Effector memory CD4-positive, alpha-beta T cell (primary cell): Measurements from ENCODE around the gene HECTD2.
"Not testable (repeated sequence)": the region's sequence is repeated elsewhere in the genome, so short reads cannot be mapped to it uniquely, and the experiment has no call there.

Source experiments
- DNase-seq, 3 donors: peaks; one replicate each; pipeline ENCODE4 v3.0.0-alpha.2; 2020
- H3K27ac ChIP-seq: 2 replicates; pipeline ENCODE4 v1.7.0; 2013; ENCODE audit warnings: mild to moderate bottlenecking, low read length, moderate library complexity; ENCODE audit not compliant: insufficient read depth, poor library complexity, severe bottlenecking
- H3K27me3 ChIP-seq: replicated peaks from 2 replicates; pipeline ENCODE4 v1.7.0; 2013; ENCODE audit warnings: mild to moderate bottlenecking, low read length; ENCODE audit not compliant: insufficient read depth, control insufficient read depth, poor library complexity, severe bottlenecking
- H3K36me3 ChIP-seq: 2 replicates; pipeline ENCODE4 v1.7.0; 2013; ENCODE audit warnings: mild to moderate bottlenecking, low read length, moderate library complexity; ENCODE audit not compliant: control insufficient read depth, insufficient read depth
- H3K4me1 ChIP-seq: 2 replicates; pipeline ENCODE4 v1.7.0; 2013; ENCODE audit warnings: low read length, mild to moderate bottlenecking; ENCODE audit not compliant: control insufficient read depth, insufficient read depth, poor library complexity, severe bottlenecking
- H3K4me3 ChIP-seq: 2 replicates; pipeline ENCODE4 v1.7.0; 2013; ENCODE audit warnings: low read length, low read depth, mild to moderate bottlenecking; ENCODE audit not compliant: insufficient read depth, poor library complexity, severe bottlenecking
- H3K9me3 ChIP-seq: 2 replicates; pipeline ENCODE4 v1.7.0; 2013; ENCODE audit warnings: mild to moderate bottlenecking, low read length, moderate library complexity; ENCODE audit not compliant: control insufficient read depth

Gene HECTD2

DNA sequence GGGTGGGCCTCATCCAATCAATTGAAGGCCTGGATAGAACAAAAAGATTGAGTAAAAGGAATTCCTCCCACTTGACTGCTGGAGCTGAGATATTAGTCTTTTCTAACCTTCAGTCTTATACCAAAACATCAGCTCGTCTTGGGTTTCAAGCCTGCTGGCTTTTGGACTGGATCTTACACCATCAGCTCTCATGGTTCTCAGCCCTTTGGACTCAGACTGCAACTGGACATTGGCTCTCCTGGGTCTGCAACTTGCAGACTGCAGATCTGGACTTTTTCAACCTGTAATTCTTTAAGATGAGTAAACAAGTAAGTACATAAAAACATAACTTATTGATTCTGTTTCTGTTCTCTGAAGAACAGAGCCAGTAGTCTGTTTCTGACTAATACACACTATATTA is 149.0 kb downstream of the HECTD2 start:
- Histone ChIP-seq H3K9me3 (no peaks in the 10 kb centered on the region), H3K27ac (no peak overlapping the region), H3K27me3 (no peaks in the 10 kb centered on the region), H3K36me3 (no peaks in the 10 kb centered on the region), H3K4me3 (no peak overlapping the region), H3K4me1 (no peaks in the 10 kb centered on the region)
- DNase-seq = no peak

DNA sequence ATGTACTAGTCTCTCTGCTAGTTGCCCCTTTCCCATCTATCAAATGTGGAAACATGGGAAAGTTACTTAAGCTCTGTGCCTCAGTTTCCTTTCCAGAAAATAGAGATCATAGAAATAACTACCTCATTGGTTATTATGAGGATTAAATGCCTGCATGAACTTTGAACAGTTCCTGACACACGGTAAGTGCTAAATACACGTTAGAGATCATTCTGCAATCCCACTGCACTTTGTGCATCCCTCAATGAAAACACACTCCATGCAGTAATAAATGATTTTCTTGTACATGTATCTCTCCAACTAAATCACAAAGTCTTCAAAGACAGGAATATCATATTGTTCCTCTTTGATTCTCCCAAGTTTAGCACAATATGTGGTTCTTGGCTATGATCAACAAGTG is 149.6 kb downstream of the HECTD2 start:
- Histone ChIP-seq H3K36me3 (no peaks in the 10 kb centered on the region), H3K27me3 (no peaks in the 10 kb centered on the region), H3K9me3 (no peaks in the 10 kb centered on the region), H3K4me3 (no peak overlapping the region), H3K4me1 (no peaks in the 10 kb centered on the region), H3K27ac (no peak overlapping the region)
- no peak for DNase-seq

DNA sequence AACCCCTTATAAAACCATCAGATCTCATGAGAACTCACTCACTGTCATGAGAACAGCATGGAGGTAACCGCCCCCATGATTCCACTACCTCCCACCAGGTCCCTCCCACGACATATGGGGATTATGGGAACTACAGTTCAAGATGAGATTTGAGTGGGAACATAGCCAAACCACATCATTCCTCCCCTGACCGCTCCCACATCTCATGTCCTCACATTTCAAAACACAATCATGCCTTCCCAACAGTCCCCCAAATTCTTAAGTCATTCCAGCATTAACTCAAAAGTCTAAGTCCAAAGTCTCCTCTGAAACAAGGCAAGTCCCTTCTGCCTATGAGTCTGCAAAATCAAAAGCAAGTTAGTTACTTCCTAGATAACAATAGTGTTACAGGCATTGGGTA is 150.7 kb downstream of the HECTD2 start:
- not testable (repeated sequence) for H3K27me3 ChIP-seq, H3K4me1 ChIP-seq, H3K4me3 ChIP-seq, DNase-seq, H3K9me3 ChIP-seq, H3K36me3 ChIP-seq, H3K27ac ChIP-seq

DNA sequence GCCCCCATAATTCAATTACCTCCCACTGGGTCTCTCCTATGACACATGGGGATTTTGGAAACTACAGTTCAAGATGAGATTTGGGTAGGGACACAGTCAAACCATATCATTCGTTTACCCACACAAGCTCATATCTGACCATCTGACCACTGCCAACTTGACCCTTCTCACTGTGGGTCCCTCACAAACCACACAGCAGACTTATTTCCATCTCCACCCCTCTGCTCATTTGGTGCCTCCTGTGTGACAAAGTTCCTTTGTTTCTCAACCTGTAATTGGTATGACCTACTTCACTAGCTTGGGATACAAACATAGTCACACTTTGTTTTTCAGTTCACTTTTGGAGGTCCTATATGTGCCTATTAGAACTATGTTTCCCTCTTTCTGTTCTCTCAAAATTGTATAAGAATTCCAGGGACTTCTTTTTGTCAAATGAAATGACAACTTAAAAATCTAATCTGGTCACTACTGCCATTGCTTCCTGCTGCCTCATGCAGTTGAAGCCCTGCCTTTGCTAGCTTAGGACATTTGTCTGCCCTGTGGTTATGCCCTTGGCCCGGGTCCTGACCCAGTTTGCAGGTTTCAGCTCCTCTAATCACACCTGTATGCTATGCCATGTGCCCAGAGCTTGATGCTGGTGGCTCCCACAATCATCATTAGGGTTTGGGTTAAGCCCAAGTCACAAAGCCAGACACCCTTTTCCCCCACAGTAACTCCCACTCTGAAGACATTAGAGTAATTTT is 152.9 kb downstream of the HECTD2 start:
- Histone ChIP-seq H3K4me1 (no peaks in the 10 kb centered on the region), H3K4me3 (no peak overlapping the region), H3K9me3 (no peaks in the 10 kb centered on the region), H3K36me3 (no peaks in the 10 kb centered on the region), H3K27ac (no peak overlapping the region), H3K27me3 (no peaks in the 10 kb centered on the region)
- no peak for DNase-seq

DNA sequence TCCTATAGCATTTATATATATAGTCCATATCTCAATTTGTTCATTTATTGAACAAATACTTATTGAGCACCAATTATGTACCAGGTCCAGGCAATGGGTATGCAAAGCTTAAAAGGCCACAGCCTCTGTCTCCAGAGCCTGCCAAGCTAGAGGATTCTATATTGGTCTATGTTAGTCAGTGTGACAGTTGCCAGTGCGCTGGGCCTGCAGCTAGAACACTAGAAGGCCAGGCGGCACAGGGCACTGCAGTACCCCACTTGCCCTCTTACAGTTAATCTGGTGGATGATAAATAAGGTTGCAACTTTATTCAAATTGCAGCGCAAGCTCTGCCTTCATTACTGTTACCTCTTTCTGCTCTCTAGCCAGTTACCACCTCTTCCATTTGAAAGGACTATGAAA is 153.9 kb downstream of the HECTD2 start:
- no peak overlapping the region for H3K4me3 ChIP-seq
- no peaks in the 10 kb centered on the region for H3K36me3 ChIP-seq
- no peaks in the 10 kb centered on the region for H3K4me1 ChIP-seq
- H3K9me3 ChIP-seq = no peaks in the 10 kb centered on the region
- no peak overlapping the region for H3K27ac ChIP-seq
- no peak for DNase-seq
- H3K27me3 ChIP-seq = no peaks in the 10 kb centered on the region
